Measurements from ENCODE around the gene PPARA.
"Not testable (repeated sequence)": the region's sequence is repeated elsewhere in the genome, so short reads cannot be mapped to it uniquely, and the experiment has no call there.

PPARA gene

GRCh38 chr22:46126853-46127385 is 23.4 kb upstream of the PPARA start:
- DNase-seq (ENCODE audit: low read depth): no peak

- DNase-seq (ENCODE audit: low read depth): no peak
These were observed 22.8 kb upstream of the PPARA start for GRCh38 chr22:46127556-46127955.

DNA sequence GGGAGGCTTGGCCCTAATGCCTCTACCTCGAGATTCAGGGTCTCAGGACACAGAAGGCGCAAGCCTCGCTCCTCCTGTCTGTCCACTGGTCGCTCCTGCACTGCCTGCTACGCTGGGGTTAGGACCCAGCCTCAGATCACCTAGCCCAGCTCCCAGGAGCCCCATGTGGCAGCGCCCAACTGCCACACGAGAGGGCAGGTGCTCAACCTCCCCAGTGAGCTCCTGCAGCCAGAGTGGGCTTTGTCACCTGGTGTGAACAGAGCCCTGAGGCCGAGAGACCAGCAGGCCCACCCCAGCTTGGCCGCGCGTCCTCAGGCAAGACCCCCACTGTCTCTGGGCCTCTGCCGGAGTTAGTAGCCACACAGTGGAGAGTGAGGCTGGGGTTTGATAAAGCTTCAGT is 21.7 kb upstream of the PPARA start:
- DNase-seq (ENCODE audit: low read depth): no peak

DNA sequence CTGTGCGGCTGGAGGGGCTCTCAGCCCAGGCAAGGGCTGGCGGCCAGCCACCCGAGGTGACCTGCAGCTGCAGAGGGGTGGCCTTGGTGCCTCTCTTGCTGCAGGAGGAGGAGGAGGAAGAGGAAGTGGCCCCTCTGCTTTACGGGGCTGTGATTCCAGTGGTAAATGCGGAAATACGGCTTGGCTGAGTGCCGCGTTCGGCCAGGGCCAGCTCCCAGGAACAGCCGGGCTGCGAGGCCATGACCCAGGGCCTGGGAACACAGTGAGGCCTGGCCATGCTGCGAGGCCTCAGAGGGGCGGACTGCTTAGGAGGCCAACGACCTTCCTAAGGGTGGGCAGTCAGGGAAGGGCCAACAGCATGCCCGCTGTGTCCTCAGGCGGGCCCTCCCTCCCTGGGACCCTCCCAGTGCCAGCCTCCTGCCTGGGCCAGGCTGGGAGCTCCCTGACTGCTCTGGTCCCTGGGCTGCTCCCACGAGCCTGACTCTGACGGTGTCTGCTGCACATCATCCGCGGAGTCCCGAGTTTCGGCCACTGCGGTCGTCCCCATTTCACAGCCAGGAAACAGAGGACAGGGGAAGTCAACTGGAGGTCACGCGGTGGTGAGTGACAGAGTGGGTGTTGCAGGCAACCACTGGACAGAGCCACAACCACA is 20.8 kb upstream of the PPARA start:
- no peak for DNase-seq (ENCODE audit: low read depth)

DNA sequence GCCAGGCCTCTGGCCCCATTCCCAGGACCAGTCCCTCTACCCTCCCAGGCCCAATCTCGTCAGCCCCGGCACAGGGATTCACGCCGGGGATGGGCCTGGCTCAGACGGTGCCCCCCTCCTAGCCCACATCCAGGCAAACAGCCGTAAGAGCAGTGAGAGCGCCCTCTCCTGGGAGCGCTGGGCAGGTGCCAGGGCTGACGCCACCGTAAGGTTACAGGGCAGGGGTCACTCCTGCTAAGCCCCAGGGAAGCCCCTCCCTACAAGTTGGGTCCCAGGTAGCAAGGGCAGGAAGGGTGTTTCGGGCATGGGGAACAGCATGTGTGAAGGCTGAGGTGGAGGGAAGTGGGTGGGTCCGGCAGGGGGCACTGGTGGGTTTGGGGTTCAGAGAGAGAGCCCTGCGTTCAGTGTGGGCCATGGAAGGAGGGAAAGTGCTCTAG is 19.2 kb upstream of the PPARA start:
- DNase-seq (ENCODE audit: low read depth): no peak

DNA sequence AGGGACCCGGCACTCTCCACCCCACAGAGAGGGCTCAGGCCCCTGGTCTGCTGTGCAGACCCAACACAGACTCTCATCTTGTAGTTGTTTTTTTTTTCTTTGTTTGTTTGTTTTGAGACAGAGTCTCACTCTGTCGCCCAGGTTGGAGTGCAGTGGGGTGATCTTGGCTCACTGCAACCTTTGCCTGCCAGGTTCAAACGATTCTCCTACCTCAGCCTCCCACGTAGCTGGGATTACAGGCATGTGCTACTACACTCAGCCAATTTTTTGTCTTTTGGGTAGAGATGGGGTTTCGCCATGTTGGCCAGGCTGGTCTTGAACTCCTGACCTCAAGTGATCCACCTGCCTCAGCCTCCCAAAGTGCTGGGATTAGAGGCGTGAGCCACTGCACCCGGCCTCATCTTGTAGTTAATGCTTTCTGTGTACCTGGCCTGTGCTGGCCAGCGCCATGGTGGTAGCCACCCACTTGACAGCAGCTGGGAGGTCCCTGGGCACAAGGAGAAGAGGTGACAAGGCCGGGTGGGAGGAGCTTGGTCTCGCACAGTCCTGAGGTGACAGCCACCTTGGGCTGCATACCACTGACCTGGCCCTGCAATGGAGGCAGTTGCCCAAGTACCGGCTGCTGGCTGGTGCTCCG is 18.0 kb upstream of the PPARA start:
- DNase-seq (ENCODE audit: low read depth): not testable (repeated sequence)

- DNase-seq (ENCODE audit: low read depth): no peak
These were observed 17.3 kb upstream of the PPARA start for GRCh38 chr22:46132830-46133587.

GRCh38 chr22:46133588-46133855 is 16.8 kb upstream of the PPARA start:
- DNase-seq (ENCODE audit: low read depth): no peak

GRCh38 chr22:46134111-46134705 is 16.1 kb upstream of the PPARA start:
- no peak for DNase-seq (ENCODE audit: low read depth)

DNA sequence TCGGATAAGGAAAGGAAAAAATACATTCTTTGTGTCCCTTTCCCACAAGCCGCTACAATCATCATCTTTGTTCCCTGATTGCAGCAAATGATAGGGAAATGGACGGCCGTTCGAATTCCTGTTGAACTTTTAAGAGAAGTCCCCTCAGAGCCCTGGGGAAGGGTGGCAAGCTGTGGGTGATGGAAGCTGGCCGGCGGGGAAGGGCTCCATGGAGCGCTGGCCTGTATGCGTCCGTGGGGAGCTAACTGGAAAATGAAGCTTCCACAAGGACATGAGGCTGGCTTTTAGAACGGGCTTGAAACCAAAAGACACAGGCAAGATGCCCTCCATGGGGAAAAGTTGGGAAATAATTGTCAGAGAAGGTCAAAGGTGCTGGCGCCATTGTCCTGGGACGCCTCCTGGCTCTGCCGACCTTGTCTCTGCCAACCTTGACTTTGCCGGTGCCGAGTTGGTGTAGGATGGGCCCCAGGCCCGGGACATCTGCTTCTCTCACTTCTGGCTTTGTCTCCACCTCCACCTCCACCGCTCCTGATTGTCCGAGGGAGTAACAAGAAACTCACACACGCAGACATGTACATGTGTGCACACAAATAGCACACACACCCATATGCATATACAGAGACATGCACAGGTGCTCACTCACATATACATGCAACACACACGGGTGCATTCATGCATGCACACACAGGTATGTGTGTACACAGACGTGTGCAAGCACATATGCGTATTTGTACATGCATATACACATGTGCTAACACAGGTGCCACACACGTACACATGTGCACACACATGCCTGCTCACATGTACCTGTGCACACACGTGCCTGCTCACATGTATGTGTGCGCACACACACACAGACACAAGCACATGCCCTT is 14.5 kb upstream of the PPARA start:
- no peak for DNase-seq (ENCODE audit: low read depth)

- no peak for DNase-seq (ENCODE audit: low read depth)
These were observed 13.7 kb upstream of the PPARA start for GRCh38 chr22:46136486-46137217.

GRCh38 chr22:46137218-46137766 is 13.0 kb upstream of the PPARA start:
- no peak for DNase-seq (ENCODE audit: low read depth)

GRCh38 chr22:46138058-46138797 is 12.1 kb upstream of the PPARA start:
- no peak for DNase-seq (ENCODE audit: low read depth)

GRCh38 chr22:46139417-46139816 is 10.9 kb upstream of the PPARA start:
- DNase-seq (ENCODE audit: low read depth): not testable (repeated sequence)

DNA sequence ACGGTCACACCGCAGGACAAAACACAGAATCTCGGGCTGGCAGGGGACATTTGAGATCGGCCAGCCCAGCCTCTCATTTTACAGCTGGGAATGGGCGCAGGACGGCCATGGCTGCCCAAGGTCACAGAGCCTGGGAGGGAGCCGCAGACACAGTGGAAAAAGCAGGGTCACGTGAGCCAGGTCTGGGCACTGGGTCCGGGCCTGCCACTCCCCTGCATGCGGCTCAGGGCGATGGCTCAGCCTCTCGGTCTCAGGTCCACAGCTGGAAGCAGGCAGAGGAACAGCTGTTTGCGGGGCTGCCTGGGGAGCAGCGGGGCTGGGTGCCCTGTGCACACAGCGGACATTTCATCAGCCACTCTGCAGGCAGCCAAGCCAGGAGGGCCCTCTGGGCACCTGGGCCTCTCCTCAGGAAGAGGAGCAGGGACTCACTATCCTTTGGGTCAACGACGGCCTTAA is 10.4 kb upstream of the PPARA start:
- no peak for DNase-seq (ENCODE audit: low read depth)

DNA sequence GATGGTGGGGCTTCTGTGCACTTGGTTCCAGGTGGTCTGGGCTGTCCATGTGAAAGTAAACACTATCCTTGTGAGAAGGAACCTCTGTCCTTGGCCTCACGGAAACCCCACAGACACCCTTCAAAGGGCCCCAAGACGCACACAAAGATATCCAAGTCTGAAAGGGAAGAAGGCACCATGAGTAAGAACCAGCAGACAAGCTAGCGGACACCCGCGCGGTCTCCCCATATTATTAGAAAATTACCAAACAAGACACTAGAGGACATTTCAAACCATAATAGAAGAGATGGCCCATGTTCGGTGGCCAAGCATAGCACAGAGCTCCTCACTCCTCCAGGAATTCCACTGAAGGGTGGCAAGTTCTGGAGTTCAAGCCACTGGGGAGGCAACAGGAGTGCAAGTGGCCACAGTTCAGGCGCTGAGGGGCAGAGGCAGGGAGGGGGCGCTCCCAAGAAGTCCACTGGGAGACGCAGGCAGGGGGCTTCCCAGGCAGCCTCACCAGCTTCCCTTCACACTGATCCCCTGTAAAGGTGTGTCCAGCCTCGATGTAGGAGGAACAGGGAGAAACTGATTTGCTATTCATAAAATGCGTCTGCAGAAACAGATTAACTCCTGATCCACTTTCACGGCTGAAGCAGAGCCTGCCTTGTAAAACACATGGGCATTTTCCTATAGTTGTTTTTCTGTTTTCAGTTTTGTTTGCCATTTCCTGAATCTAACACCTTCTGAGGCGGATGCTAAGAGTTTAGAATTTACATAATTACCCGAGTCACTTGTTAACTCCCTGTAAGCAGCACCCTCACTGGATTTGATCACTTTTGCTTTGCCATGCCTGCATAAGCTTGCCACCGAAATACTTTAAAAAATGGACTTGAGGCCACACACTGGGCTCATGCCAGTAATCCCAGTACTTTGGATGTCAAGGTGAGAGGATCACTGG is 9.1 kb upstream of the PPARA start:
- no peak for DNase-seq (ENCODE audit: low read depth)

GRCh38 chr22:46142548-46143490 is 7.5 kb upstream of the PPARA start:
- DNase-seq (ENCODE audit: low read depth): no peak

All from activated gamma-delta T cell treated with anti-CD3 and anti-CD28 coated beads, Interleukin-2, amount 50 U/mL, for 16 hours (primary cell).